IMR-90 (cell line): ENCODE measurements around the gene CFAP119. TPM values are rescaled to one million over a fixed set of nuclear protein-coding genes. Genes with fewer than 3 reads are reported as not detected.

Source experiments
- ATAC-seq: fragments of 200-7000 bp; cut with Tn5 transposase; 2 replicates; pipeline ENCODE4 v1.9.1; 2020; ENCODE audit warnings: low read depth, mild to moderate bottlenecking, moderate library complexity
- BruUV-seq: library from RNA; stranded (reverse); fragments of 400-500 nt; replicated peaks from 2 replicates; lab custom pipeline; 2021; lab: Mats Ljungman, UMichigan
- CTCF ChIA-PET: fragments of 300-600 bp; formaldehyde crosslinking; extraction: SDS; loops from one replicate; lab custom pipeline; 2021; ENCODE audit warnings: antibody characterized with exemption; lab: Yijun Ruan, JAX
- POLR2A ChIA-PET: fragments of 300-600 bp; sonication (Branson Sonifier 250); formaldehyde crosslinking; loops from one replicate; lab custom pipeline; 2022; ENCODE audit warnings: antibody characterized with exemption; ENCODE audit not compliant: unreplicated experiment; lab: Charles Lee
- DNase-seq: peaks from one replicate; pipeline ENCODE4 v3.0.0; 2013
- H2AFZ ChIP-seq: replicated peaks from 2 replicates; pipeline ENCODE3; 2013; ENCODE audit warnings: low read length, mild to moderate bottlenecking; ENCODE audit not compliant: poor library complexity
- H2AK5ac ChIP-seq: 2 replicates; pipeline ENCODE4 v1.6.1; 2013; ENCODE audit warnings: low read depth, low read length, inconsistent platforms
- H2AK9ac ChIP-seq: replicated peaks from 2 replicates; pipeline ENCODE3; 2013; ENCODE audit warnings: mild to moderate bottlenecking, low read depth, low read length, moderate library complexity; ENCODE audit not compliant: poor library complexity
- H2BK120ac ChIP-seq: 2 replicates; pipeline ENCODE4 v1.6.1; 2013; ENCODE audit warnings: low read depth, low read length, inconsistent platforms
- H2BK15ac ChIP-seq: 3 replicates; pipeline ENCODE4 v1.6.1; 2013; ENCODE audit warnings: low read depth, low read length, inconsistent platforms
- H2BK20ac ChIP-seq: 2 replicates; pipeline ENCODE4 v1.6.1; 2013; ENCODE audit warnings: low read depth, mild to moderate bottlenecking, inconsistent platforms, low read length, moderate library complexity
- H2BK5ac ChIP-seq: 2 replicates; pipeline ENCODE4 v1.6.1; 2013; ENCODE audit warnings: mild to moderate bottlenecking, low read depth, low read length, inconsistent platforms; ENCODE audit not compliant: poor library complexity, severe bottlenecking
- H3K14ac ChIP-seq: replicated peaks from 2 replicates; pipeline ENCODE4 v1.6.1; 2013; ENCODE audit warnings: low read depth, low read length, inconsistent platforms
- H3K18ac ChIP-seq: 2 replicates; pipeline ENCODE4 v1.6.1; 2013; ENCODE audit warnings: low read depth, low read length, control low read depth
- H3K23ac ChIP-seq: 2 replicates; pipeline ENCODE4 v1.6.1; 2013; ENCODE audit warnings: low read depth, low read length, inconsistent platforms
- H3K27ac ChIP-seq: 2 replicates; pipeline ENCODE4 v1.5.1; 2013; ENCODE audit warnings: mild to moderate bottlenecking, control low read depth, low read length; ENCODE audit not compliant: insufficient read depth
- H3K27me3 ChIP-seq: 2 replicates; pipeline ENCODE4 v1.6.1; 2013; ENCODE audit warnings: low read length; ENCODE audit not compliant: control insufficient read depth, insufficient read depth
- H3K36me3 ChIP-seq: 2 replicates; pipeline ENCODE4 v1.6.1; 2013; ENCODE audit warnings: low read length, mixed read lengths; ENCODE audit not compliant: control insufficient read depth, insufficient read depth
- H3K4ac ChIP-seq: 2 replicates; pipeline ENCODE4 v1.6.1; 2013; ENCODE audit warnings: low read depth, low read length, inconsistent platforms
- H3K4me1 ChIP-seq: 2 replicates; pipeline ENCODE4 v1.6.1; 2013; ENCODE audit warnings: low read length, mixed read lengths; ENCODE audit not compliant: control insufficient read depth, insufficient read depth
- H3K4me2 ChIP-seq: 2 replicates; pipeline ENCODE4 v1.6.1; 2013; ENCODE audit warnings: low read depth, mild to moderate bottlenecking, control low read depth, low read length, moderate library complexity
- H3K4me3 ChIP-seq: 2 replicates; pipeline ENCODE4 v1.5.1; 2013; ENCODE audit warnings: low read depth, mild to moderate bottlenecking, control low read depth, low read length, moderate library complexity; ENCODE audit not compliant: insufficient read depth
- H3K56ac ChIP-seq: 2 replicates; pipeline ENCODE4 v1.6.1; 2013; ENCODE audit warnings: low read length, inconsistent platforms; ENCODE audit not compliant: insufficient read depth; ENCODE audit errors: extremely low read depth
- H3K79me1 ChIP-seq, 2 experiments: 2 replicates each; pipeline ENCODE4 v1.6.1; 2013; ENCODE audit warnings: low read length in 2 of 2, inconsistent platforms in 1 of 2, low read depth in 1 of 2
- H3K9ac ChIP-seq: 2 replicates; pipeline ENCODE4 v1.6.1; 2013; ENCODE audit warnings: low read depth, low read length, control low read depth
- H3K9me1 ChIP-seq: 2 replicates; pipeline ENCODE4 v1.6.1; 2013; ENCODE audit warnings: low read length, inconsistent platforms; ENCODE audit not compliant: insufficient read depth
- H3K9me3 ChIP-seq: 2 replicates; pipeline ENCODE4 v1.6.1; 2013; ENCODE audit warnings: low read length; ENCODE audit not compliant: control insufficient read depth, insufficient read depth
- H4K20me1 ChIP-seq: 2 replicates; pipeline ENCODE4 v1.6.1; 2013; ENCODE audit warnings: low read length, inconsistent platforms; ENCODE audit not compliant: insufficient read depth
- H4K5ac ChIP-seq: 2 replicates; pipeline ENCODE4 v1.6.1; 2013; ENCODE audit warnings: mild to moderate bottlenecking, low read depth, low read length, control low read depth
- H4K8ac ChIP-seq, 2 experiments: 2 replicates each; pipeline ENCODE4 v1.6.1; 2013; ENCODE audit warnings: low read depth in 2 of 2, low read length in 2 of 2, control low read depth in 1 of 2, inconsistent platforms in 1 of 2
- H4K91ac ChIP-seq: 2 replicates; pipeline ENCODE4 v1.6.1; 2013; ENCODE audit warnings: low read depth, low read length, inconsistent platforms; ENCODE audit not compliant: insufficient read depth
- CEBPB ChIP-seq: IDR thresholded peaks from 2 replicates; pipeline ENCODE4 v1.6.1; 2012; ENCODE audit warnings: low read depth, low read length, improper control_type of control experiment
- CHD1 ChIP-seq: IDR thresholded peaks from 2 replicates; pipeline ENCODE4 v1.6.1; 2012; ENCODE audit warnings: low read depth, low read length, improper control_type of control experiment
- FOS ChIP-seq: fragments of 150-350 bp; IDR thresholded peaks from 2 replicates; pipeline ENCODE4 v1.6.1; 2016; ENCODE audit warnings: low read depth, low read length
- MAZ ChIP-seq: IDR thresholded peaks from 2 replicates; pipeline ENCODE4 v1.6.1; 2012; ENCODE audit warnings: low read depth, mild to moderate bottlenecking, low read length, improper control_type of control experiment, moderate library complexity, borderline replicate concordance
- POLR2A ChIP-seq: IDR thresholded peaks from 2 replicates; pipeline ENCODE4 v1.6.1; 2012; ENCODE audit warnings: mild to moderate bottlenecking, low read depth, low read length
- RAD21 ChIP-seq: IDR thresholded peaks from 2 replicates; pipeline ENCODE4 v1.6.1; 2012; ENCODE audit warnings: low read length, improper control_type of control experiment
- RCOR1 ChIP-seq: IDR thresholded peaks from 2 replicates; pipeline ENCODE4 v1.6.1; 2012; ENCODE audit warnings: mild to moderate bottlenecking, low read length, improper control_type of control experiment; ENCODE audit not compliant: insufficient replicate concordance
- SMC3 ChIP-seq: fragments of 150-350 bp; IDR thresholded peaks from 2 replicates; pipeline ENCODE4 v1.6.1; 2016; ENCODE audit warnings: low read depth, mild to moderate bottlenecking, antibody characterized with exemption, low read length, moderate library complexity
- WGBS, 2 experiments: methylation state at CpG; one replicate each; pipeline versions ENCODE4 v1.1.5 to v1.1.7; 2013; ENCODE audit warnings: missing lambda C conversion rate in 2 of 2; ENCODE audit not compliant: insufficient read length in 1 of 2; ENCODE audit errors: extremely low coverage in 2 of 2; 5-methylcytosine and 5-hydroxymethylcytosine counted together
- dilution Hi-C: fragments of 300-500 bp; cut with HindIII; formaldehyde crosslinking; loops from one replicate; pipeline ENCODE4 v1.14.3; 2018; ENCODE audit warnings: low sequenced_read_pairs; ENCODE audit not compliant: unreplicated experiment
- in situ Hi-C: fragments of 300-500 bp; cut with MboI; formaldehyde crosslinking; loops from 3 replicates; pipeline ENCODE4 v1.14.3; 2019; ENCODE audit warnings: low sequenced_read_pairs, inconsistent platforms, mixed read lengths
- intact Hi-C: fragments of 100-400 bp; cut with micrococcal nuclease; formaldehyde crosslinking; loops from 2 replicates; pipeline ENCODE4 v1.10.0; 2022
- microRNA-seq, 2 experiments: library from miRNA; stranded (forward) in 1 of 2; unstranded in 1 of 2; fragments of 10-50 nt in 1 of 2; fragments of <30 nt in 1 of 2; gene quantifications in 1 of 2; microRNA quantifications in 1 of 2; one replicate each; pipeline versions ENCODE3 to v1.1.0; 2013 to 2020; ENCODE audit not compliant: insufficient read depth in 1 of 2, insufficient read length in 1 of 2, unreplicated experiment in 1 of 2
- polyA plus RNA-seq, 3 experiments: library from polyadenylated mRNA; depleted of rRNA; stranded (reverse); fragments of >200 nt; gene quantifications; 2 replicates each; pipeline ENCODE4 v1.2.3, GENCODE V29; 2012; ENCODE audit warnings: low replicate concordance in 1 of 3
- small RNA-seq, 5 experiments: library from RNA; depleted of rRNA; stranded (forward); fragments of <200 nt; gene quantifications; one replicate each; pipeline ENCODE3, GENCODE V24; 2012
- total RNA-seq: library from RNA; depleted of rRNA; stranded (reverse); fragments of >200 nt; gene quantifications from 2 replicates; pipeline ENCODE4 v1.2.3, GENCODE V29; 2012; rRNA removed
- TF ChIP-seq, protein P1 (sequence below): conservative IDR thresholded peaks from 2 replicates; pipeline ENCODE4 v1.5.1; 2012; ENCODE audit warnings: mild to moderate bottlenecking, low read depth, low read length, improper control_type of control experiment

CFAP119 gene
- total and polyA plus RNA-seq, 2 of the 4 experiments (the other 2 are of a cell fraction), result 0.90 to 7.6 TPM

DNA sequence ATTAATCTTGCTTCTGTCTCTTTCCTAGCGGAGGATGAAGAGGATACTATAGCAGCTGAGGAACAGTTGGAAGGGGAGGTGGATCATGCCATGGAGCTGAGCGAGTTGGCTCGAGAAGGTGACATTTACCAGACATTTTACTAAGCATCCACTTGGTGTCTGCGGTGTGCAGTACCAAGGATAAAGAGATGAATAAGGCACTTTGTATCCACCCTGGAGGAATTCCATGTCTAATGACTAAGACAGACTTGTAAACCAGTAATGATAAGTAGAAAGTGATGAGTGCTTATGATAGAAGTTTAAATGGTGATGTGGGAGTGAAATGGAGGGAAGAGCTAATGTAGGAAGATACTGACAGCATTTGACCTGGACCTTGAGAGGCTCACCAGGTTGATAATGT lies 50.9 kb downstream of the CFAP119 start:
- ATAC-seq, result peak; percentile 22; the same call in 1 of the 2 replicates
- Histone ChIP-seq H3K9ac (no peak overlapping the region), H3K4ac (no peak overlapping the region), H3K4me1 (peaks cover 5% of the 10 kb centered on the region; the same call in 1 of the 2 replicates), H2BK5ac (no peak overlapping the region), H3K27me3 (no peaks in the 10 kb centered on the region), H2AK9ac (no peak overlapping the region), H3K14ac (no peak overlapping the region), H3K4me2 (no peak overlapping the region), H3K27ac (no peak overlapping the region), H2BK20ac (no peak overlapping the region), H3K4me3 (no peak overlapping the region), H3K56ac (no peak overlapping the region), H3K18ac (no peak overlapping the region), H2BK15ac (no peak overlapping the region), H4K91ac (no peak overlapping the region), H2AFZ (no peak overlapping the region), H2BK120ac (no peak overlapping the region), H4K20me1 (peaks cover 17% of the 10 kb centered on the region), H3K79me1 (peaks cover 33 to 55% of the 10 kb centered on the region in 2 experiments), H3K36me3 (peaks cover 79% of the 10 kb centered on the region), H4K8ac (no peak overlapping the region), H2AK5ac (no peak overlapping the region), H3K23ac (no peak overlapping the region), H3K9me3 (no peaks in the 10 kb centered on the region), H4K5ac (no peak overlapping the region), H3K9me1 (peaks cover 7% of the 10 kb centered on the region; the same call in 1 of the 2 replicates)
- ChIA-PET CTCF (no interaction called here), POLR2A (no interaction called here)
- dilution Hi-C loops (no loop called here), intact Hi-C loops (no loop called here), in situ Hi-C loops (no loop called here)
- TF ChIP-seq CHD1 (no peak), FOS (no peak), RCOR1 (no peak), RAD21 (no peak), POLR2A (no peak), MAZ (no peak), SMC3 (no peak), CEBPB (no peak)
- TF ChIP-seq, protein P1, sequence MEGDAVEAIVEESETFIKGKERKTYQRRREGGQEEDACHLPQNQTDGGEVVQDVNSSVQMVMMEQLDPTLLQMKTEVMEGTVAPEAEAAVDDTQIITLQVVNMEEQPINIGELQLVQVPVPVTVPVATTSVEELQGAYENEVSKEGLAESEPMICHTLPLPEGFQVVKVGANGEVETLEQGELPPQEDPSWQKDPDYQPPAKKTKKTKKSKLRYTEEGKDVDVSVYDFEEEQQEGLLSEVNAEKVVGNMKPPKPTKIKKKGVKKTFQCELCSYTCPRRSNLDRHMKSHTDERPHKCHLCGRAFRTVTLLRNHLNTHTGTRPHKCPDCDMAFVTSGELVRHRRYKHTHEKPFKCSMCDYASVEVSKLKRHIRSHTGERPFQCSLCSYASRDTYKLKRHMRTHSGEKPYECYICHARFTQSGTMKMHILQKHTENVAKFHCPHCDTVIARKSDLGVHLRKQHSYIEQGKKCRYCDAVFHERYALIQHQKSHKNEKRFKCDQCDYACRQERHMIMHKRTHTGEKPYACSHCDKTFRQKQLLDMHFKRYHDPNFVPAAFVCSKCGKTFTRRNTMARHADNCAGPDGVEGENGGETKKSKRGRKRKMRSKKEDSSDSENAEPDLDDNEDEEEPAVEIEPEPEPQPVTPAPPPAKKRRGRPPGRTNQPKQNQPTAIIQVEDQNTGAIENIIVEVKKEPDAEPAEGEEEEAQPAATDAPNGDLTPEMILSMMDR, result no peak
- BruUV-seq, result no TSS peak
- no CpG with 5 or more reads among the region's 4 CpGs for WGBS, 2 experiments
- DNase-seq, result peak; percentile 39

Small RNAs within 50 kb of the gene (microRNA-seq; reads per million reads assigned to microRNA genes)
- not detected for gene SNORA30 (ENCODE audit: insufficient read depth, insufficient read length)

Small RNAs within 50 kb of the gene (small RNA-seq; reads per million reads assigned to genes)
- gene SNORA30, result 0.60 to 540 (median 25.2) reads per million in 5 experiments

Other genes starting within 250 kb of the CFAP119 start
- 9.2 and 9.3 TPM in 2 replicates for gene ZNF768, start 235.5 kb downstream of the CFAP119 start, total RNA-seq
- gene ZNF768, start 235.5 kb downstream of the CFAP119 start, polyA plus RNA-seq (2012; rRNA removed), result 20.3 and 22.1 TPM in 2 replicates
- 1.9 and 2.0 TPM in 2 replicates for gene ZNF747, start 227.2 kb downstream of the CFAP119 start, total RNA-seq
- gene ZNF747, start 227.2 kb downstream of the CFAP119 start, polyA plus RNA-seq (2012; rRNA removed), result 2.6 and 2.9 TPM in 2 replicates
- gene ZNF764, start 203.7 kb downstream of the CFAP119 start, total RNA-seq, result 2.2 and 2.5 TPM in 2 replicates
- 4.6 and 5.3 TPM in 2 replicates for gene ZNF764, start 203.7 kb downstream of the CFAP119 start, polyA plus RNA-seq (2012; rRNA removed)
- 1.7 and 1.8 TPM in 2 replicates for gene ZNF688, start 190.3 kb downstream of the CFAP119 start, total RNA-seq
- gene ZNF688, start 190.3 kb downstream of the CFAP119 start, polyA plus RNA-seq (2012; rRNA removed), result 3.7 and 5.5 TPM in 2 replicates
- 2.8 and 2.9 TPM in 2 replicates for gene ZNF785, start 176.4 kb downstream of the CFAP119 start, total RNA-seq
- 4.0 and 4.2 TPM in 2 replicates for gene ZNF785, start 176.4 kb downstream of the CFAP119 start, polyA plus RNA-seq (2012; rRNA removed)
- gene ZNF689, start 151.7 kb downstream of the CFAP119 start, total RNA-seq, result 1.9 and 2.7 TPM in 2 replicates
- gene ZNF689, start 151.7 kb downstream of the CFAP119 start, polyA plus RNA-seq (2012; rRNA removed), result 2.9 and 3.8 TPM in 2 replicates
- gene PRR14, start 111.1 kb downstream of the CFAP119 start, total RNA-seq, result 1.4 and 2.2 TPM in 2 replicates
- 11.8 and 11.9 TPM in 2 replicates for gene PRR14, start 111.1 kb downstream of the CFAP119 start, polyA plus RNA-seq (2012; rRNA removed)
- 2.0 and 2.8 TPM in 2 replicates for gene FBRS, start 103.6 kb downstream of the CFAP119 start, total RNA-seq
- 20.5 and 22.4 TPM in 2 replicates for gene FBRS, start 103.6 kb downstream of the CFAP119 start, polyA plus RNA-seq (2012; rRNA removed)
- 4.5 and 6.4 TPM in 2 replicates for gene SRCAP, start 62.9 kb downstream of the CFAP119 start, total RNA-seq
- 8.2 and 8.9 TPM in 2 replicates for gene SRCAP, start 62.9 kb downstream of the CFAP119 start, polyA plus RNA-seq (2012; rRNA removed)
- 26.0 and 26.7 TPM in 2 replicates for gene PHKG2, start 13.6 kb downstream of the CFAP119 start, total RNA-seq
- gene PHKG2, start 13.6 kb downstream of the CFAP119 start, polyA plus RNA-seq (2012; rRNA removed), result 37.7 and 38.9 TPM in 2 replicates
- 63.9 and 72.4 TPM in 2 replicates for gene RNF40, start 260 bp upstream of the CFAP119 start, total RNA-seq
- 46.7 and 49.7 TPM in 2 replicates for gene RNF40, start 260 bp upstream of the CFAP119 start, polyA plus RNA-seq (2012; rRNA removed)
- gene ZNF629, start 25.1 kb upstream of the CFAP119 start, total RNA-seq, result 9.1 and 9.4 TPM in 2 replicates
- gene ZNF629, start 25.1 kb upstream of the CFAP119 start, polyA plus RNA-seq (2012; rRNA removed), result 6.6 and 7.3 TPM in 2 replicates
- gene BCL7C, start 132.0 kb upstream of the CFAP119 start, total RNA-seq, result 32.3 and 38.6 TPM in 2 replicates
- 34.9 and 54.4 TPM in 2 replicates for gene BCL7C, start 132.0 kb upstream of the CFAP119 start, polyA plus RNA-seq (2012; rRNA removed)
- 0.18 and 0.56 TPM in 2 replicates for gene CTF1, start 134.6 kb upstream of the CFAP119 start, total RNA-seq
- 12.9 and 13.8 TPM in 2 replicates for gene CTF1, start 134.6 kb upstream of the CFAP119 start, polyA plus RNA-seq (2012; rRNA removed)
- gene FBXL19, start 161.5 kb upstream of the CFAP119 start, total RNA-seq, result 5.0 and 5.8 TPM in 2 replicates
- gene FBXL19, start 161.5 kb upstream of the CFAP119 start, polyA plus RNA-seq (2012; rRNA removed), result 13.8 and 19.6 TPM in 2 replicates
- gene ORAI3, start 187.0 kb upstream of the CFAP119 start, total RNA-seq, result 6.8 and 6.9 TPM in 2 replicates
- gene ORAI3, start 187.0 kb upstream of the CFAP119 start, polyA plus RNA-seq (2012; rRNA removed), result 16.9 TPM in 2 replicates
- 0.54 and 0.56 TPM in 2 replicates for gene SETD1A, start 195.7 kb upstream of the CFAP119 start, total RNA-seq
- gene SETD1A, start 195.7 kb upstream of the CFAP119 start, polyA plus RNA-seq (2012; rRNA removed), result 5.8 and 6.5 TPM in 2 replicates
- 9.4 and 11.3 TPM in 2 replicates for gene HSD3B7, start 223.1 kb upstream of the CFAP119 start, total RNA-seq
- 8.5 and 9.3 TPM in 2 replicates for gene HSD3B7, start 223.1 kb upstream of the CFAP119 start, polyA plus RNA-seq (2012; rRNA removed)
- gene STX1B, start 248.6 kb upstream of the CFAP119 start, total RNA-seq, result 3.9 TPM in 2 replicates
- gene STX1B, start 248.6 kb upstream of the CFAP119 start, polyA plus RNA-seq (2012; rRNA removed), result 11.4 and 14.9 TPM in 2 replicates